NCI-H345 treated with DMSO at 0.1 percent for 48 hours (cell line): Measurements from ENCODE around the gene PHAX.
"Not testable (repeated sequence)": the region's sequence is repeated elsewhere in the genome, so short reads cannot be mapped to it uniquely, and the experiment has no call there.

ENCODE experiments used
- DNase-seq: peaks from one replicate; lab custom pipeline; 2025; ENCODE audit not compliant: unreplicated experiment; lab: John Stamatoyannopoulos, UW

PHAX gene, protein sequence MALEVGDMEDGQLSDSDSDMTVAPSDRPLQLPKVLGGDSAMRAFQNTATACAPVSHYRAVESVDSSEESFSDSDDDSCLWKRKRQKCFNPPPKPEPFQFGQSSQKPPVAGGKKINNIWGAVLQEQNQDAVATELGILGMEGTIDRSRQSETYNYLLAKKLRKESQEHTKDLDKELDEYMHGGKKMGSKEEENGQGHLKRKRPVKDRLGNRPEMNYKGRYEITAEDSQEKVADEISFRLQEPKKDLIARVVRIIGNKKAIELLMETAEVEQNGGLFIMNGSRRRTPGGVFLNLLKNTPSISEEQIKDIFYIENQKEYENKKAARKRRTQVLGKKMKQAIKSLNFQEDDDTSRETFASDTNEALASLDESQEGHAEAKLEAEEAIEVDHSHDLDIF

DNA sequence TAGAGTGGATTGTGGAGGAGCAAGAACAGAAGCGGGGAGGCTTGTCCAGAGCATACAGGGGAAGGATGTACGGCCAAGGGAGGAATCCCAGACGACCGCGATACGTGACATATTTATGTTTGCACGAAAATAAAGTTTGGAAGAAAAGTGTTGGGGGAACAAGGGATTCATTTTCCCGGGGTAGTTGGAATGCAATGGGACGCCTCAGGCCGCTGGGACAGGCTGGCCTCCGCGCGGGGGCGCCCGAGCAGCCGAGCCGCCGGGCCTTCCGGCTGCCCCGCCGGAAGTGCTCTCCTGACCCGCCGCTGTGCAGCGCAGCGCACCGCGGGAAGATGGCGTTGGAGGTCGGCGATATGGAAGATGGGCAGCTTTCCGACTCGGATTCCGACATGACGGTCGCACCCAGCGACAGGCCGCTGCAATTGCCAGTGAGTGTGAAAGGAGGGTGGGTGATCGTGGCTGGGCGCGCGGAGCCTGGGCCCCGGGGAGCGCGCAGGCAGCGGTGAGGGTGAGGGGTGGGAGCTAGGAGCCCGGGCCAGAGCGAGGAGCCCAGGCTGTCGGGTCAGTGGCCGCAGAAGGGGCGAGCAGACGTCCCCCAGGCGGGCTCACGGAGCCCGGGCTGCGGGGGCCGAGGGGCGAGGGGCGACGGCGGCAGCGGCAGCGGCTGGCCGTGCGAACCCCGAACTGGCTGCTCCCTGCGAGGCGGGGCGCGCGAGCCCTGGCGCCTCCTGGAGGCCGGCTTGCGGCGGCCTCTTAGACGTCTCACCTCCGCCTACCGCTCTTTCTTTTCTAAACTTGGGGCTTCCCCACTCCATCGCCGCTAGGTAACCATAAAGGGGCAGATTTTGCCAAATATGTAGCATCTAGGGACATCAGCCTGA, at the start of gene PHAX:
Gene PHAX (plus strand): TSS at position 317 of the 881 bp plus-strand sequence. CDS start 16 bp downstream, at position 333.
- DNase-seq, result peak; percentile 22

DNA sequence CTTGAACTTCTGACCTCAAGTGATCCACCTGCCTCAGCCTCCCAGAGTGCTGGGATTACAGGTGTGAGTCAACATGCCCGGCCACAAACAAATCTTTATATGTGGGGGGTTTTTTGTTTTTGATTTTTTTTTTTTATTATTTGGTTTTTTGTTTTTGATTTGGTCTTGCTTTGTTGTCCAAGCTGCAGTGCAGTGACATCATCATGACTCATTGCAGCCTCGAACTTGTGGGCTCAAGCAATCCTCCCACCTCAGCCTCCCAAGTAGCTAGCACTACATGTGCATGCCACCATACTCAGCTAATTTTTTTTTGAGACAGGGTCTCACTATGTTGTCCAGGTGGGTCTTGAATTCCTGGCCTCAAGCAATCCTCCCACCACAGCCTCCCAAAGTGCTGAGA, 48.1 kb upstream of the PHAX start:
- no peak for DNase-seq

DNA sequence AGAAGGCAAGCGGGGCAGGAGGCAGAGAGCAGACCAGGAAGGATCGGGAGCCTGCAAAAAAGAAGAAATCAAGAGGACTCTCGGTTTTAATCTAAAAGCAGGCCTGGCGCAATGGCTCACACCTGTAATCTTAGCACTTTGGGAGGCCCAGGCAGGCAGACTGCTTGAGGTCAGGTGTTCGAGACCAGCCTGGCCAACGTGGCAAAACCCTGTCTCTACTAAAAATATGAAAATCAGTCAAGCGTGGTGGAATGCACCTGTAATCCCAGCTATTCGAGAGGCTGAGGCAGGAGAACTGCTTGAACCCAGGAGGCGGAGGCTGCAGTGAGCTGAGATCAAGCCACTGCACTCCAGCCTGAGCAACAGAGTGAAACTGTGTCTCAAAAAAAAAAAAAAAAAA, 45.6 kb upstream of the PHAX start:
- not testable (repeated sequence) for DNase-seq

DNA sequence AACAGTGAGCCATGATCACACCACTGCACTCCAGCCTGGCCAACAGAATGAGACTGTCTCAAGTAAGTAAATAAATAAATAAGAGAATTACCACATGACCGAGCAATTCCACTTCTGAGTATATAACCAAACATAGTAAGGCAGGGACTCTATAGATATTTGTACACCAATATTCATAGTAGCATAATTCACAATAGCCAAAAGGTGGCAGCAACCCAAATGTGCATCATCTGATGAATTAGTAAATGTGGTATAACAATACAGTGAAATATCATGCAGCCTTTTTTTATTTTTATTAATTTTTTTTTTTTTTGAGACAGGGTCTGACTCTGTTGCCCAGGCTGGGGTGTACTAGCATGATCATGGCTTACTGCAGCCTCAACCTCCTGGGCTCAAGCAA, 38.8 kb upstream of the PHAX start:
- DNase-seq, result no peak

DNA sequence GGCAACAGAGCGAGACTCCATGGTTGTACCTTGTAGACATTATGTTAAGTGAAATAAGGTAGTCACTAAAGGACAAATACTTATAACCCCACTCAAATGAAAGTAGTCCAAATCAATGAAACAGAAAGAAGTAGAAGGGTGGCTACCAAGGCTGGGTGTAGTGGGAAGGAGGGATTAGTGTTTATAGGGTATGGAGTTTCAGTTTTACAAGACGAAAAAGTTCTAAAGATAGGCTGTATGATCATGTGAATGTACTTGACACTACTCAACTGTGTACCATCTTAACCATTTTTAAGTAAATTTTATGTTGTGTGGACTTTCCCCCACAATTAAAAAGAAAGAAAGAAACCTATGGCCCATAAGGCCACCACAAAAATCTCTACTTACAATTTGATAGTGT, 37.9 kb upstream of the PHAX start:
- no peak for DNase-seq

DNA sequence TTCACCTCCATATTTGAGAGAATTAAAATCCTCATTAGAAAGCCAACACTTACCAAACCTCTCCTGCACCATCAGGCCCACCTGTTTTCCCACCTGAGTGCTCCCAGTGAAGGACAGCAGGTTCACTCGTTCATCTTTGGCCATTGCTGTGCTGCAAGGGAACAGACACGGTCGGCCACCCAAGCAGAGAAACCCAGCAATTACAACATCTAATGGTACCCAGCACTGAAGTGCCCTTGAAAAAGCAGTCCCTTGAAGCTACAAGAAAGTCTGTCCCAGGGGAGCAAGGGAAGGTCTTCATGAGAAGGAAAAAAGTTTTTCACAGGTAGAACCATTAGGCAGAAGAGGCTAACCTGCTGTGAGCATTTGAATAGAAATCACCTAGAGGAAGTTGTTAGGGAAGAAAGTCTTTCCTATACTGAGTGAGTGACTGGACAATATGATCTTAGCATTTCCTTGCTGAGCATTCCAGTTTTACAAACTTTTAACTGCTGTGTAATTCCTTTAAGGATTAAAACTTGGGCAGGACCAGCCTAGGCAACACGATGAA, 32.5 kb upstream of the PHAX start:
- no peak for DNase-seq

DNA sequence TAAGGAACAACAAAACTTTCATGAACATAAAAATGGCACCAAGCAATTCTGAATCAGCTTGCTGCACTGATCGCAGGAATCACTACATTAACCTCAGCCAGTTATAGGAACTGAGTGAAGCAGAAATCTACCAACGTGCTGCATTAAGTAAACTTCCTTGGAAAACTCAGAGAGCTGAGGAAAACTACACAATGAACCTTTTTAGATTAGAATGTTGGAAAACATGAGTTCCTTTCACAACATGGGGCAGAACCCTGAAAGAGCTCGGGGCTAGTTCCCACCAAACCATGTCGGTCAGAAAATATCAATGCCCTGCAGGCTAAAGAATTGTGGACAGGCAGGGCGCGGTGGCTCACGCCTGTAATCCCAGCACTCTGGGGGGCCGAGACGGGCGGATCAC, 25.1 kb upstream of the PHAX start:
- DNase-seq, result no peak

DNA sequence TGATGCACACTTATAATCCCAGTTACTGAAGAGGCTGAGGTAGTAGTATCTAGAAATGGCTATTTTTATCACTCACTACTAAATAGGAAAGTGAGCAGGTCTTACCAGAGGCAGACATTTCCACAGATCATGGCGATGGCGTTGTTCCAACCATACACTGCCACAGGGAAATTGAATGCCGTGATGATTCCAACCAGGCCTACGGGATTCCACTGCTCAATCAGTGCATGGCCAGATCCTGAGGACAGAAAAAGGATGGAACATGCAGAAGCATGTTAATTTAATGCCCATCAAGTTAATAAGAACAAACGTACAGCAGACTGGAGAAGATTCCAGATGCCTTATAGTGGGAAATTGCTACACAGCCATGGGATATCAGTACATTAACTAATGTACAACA, 23.8 kb upstream of the PHAX start:
- DNase-seq, result no peak

DNA sequence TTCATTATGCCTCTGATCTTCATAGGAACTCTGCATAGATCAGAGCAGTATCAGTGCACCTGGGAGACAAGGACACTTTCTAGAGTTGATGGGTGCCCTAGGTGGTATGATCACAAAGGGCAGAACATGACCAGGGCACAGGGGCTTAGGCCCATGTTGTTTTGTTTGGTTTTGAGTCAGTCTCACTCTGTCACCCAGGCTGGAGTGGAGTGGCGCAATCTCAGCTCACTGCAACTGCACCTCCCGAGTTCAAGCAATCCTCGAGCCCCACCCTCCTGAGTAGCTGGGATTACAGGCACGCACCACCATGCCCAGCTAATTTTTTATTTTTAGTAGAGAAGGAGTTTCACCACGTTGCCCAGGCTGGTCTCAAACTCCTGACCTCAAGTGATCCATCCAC, 23.3 kb upstream of the PHAX start:
- DNase-seq, result no peak

DNA sequence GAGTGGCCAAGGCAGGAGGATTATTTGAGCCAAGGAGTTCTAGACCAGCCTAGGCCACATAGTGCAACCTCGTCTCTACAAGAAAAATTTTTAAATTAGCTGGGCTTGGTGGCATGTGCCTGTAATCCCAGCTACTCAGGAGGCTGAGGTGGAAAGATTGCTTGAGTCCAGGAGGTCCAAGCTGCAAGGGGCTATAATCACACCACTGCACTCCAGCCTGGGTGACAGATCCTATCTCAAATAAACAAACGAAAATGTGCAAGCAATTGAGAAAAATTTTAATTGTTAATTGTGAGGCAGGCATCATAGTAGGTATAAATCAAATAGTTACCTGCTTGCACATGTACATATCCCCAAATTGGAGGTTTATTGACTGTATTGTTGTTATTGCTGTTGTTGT, 21.0 kb upstream of the PHAX start:
- DNase-seq, result no peak

DNA sequence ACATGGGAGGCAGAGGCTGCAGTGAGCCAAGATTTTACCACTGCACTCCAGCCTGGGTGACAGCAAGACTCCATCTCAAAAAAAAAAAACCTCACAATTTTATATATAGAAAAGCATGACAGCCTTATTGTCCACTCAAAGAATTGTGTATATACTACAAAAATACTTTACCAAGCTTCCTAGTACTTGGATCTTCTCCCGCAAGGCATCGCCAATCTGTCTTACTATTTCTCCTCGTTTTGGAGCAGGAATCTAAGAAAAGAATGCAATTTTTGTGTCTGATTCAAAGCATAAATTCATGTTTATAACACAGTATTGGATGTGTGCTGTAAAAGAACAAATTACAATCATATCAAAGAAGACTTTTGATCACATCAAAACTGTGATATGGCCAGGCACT, 17.0 kb upstream of the PHAX start:
- no peak for DNase-seq

DNA sequence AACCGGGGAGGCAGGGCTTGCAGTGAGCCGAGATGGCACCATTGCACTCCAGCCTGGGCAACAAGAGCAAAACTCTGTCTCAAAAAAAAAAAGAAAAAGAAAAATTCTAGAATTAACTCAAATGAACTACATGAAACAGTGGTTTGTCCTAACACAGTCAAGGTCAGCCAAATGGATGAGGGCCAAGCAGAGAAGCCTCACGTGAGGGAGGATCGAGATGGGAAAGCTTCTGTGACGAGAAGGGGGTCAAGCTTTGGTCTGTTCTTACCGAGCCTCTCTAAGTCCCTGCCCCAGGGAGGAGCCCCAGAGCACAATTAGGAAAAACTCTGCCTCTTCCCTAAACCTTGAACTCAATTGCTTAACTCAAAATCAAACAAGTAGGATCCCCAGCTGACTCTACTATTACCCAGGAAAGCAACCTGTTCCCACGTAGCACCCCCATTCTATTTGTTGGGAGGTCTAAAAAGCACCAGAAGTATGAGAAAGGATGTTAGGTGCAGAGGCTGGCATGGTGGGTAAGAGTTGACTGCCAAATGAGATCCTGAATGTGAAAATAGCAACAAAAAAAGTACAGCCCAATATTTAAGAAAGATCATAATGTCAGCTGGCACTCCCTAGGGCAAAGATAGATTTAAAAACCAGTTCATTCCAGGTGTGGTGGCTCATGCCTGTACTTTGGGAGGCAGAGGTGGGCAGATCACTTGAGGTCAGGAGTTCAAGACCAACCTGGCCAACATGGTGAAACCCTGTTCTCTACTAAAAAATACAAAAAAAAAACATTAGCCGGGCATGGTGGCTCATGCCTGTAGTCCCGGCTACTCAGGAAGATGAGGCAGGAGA, 13.0 kb upstream of the PHAX start:
- DNase-seq, result no peak

DNA sequence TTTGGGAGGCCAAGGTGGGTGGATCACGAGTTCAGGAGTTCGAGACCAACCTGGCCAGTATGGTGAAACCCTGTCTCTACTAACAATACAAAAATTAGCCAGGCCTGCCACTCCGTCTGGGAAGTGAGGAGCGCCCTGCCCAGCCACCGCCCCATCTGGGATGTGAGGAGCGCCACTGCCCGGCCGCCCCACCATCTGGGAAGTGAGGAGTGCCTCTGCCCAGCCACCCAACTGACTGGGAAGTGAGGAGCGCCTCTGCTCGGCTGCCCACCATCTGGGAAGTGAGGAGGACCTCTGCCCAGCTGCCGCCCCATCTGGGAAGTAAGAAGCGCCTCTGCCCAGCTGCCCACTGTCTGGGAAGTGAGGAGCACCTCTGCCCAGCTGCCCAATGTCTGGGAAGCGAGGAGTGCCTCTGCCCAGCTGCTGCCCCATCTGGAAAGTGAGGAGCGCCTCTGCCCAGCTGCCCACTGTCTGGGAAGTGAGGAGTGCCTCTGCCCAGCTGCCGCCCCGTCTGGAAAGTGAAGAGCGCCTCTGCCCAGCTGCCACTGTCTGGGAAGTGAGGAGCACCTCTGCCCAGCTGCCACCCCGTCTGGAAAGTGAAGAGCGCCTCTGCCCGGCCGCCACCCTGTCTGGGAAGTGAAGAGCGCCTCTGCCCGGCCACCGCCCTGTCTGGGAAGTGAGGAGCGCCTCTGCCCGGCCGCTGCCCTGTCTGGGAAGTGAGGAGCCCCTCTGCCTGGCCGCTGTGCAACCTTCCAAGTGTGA, 11.0 kb upstream of the PHAX start:
- DNase-seq, result no peak

DNA sequence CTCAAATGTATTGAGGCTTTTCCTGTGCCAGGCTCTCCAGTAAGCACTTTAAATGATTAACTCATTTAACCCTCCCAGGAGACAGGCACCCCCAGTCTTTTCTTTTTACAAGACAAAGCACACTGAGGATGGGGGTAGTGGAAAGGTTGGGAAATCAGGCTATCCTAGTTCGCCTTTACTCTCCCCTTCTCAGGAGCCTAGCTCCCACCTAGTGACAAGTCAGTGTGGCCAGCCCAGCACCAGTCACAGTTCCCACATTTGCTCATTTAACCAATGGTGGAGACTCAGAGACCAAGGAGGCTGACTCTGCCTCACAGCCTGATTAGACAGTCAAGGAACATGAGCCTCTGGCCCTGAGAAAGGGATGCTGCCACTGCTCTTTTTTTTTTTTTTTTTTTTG, 9.2 kb upstream of the PHAX start:
- DNase-seq, result no peak

DNA sequence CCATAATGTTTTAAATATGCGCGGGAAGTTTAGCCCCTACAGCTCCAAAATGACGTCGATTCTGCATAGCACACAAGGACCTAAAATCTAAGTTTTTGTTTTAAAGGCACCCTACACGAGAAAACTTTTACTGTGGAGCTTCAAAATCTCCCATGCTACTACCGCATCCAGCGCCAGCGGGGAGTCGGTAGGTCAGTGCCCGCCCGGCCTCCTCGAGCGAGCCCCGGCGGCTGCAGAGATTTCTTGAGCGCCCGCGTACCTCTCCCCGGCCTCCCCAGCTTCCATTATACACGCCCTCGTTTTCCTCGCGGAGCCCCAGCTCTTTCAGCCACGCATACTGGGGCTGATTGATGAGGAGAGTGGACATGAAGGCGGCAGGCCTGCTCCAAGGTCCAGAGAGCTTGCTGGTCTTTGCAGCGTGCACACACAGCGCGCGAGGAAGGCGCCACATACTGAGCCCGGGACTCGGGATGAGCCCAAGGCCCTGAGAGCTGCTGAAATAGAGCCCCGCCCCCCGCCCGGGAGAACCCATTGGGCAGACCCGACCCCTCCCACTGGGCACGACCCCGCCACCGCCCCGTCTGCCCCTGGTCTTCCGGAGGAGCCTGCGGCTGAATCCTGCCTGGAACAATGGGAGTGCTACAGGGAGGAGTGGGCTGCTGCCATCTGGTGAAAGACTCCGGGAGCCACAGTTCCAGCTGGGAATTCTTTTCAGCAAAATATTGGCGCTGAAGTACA, 5.8 kb upstream of the PHAX start, which contains the start of gene ALDH7A1:
Gene ALDH7A1 (minus strand): TSS at position 472 of the 738 bp plus-strand sequence. CDS start 21 bp downstream, at position 451.
- DNase-seq, result peak; percentile 82

DNA sequence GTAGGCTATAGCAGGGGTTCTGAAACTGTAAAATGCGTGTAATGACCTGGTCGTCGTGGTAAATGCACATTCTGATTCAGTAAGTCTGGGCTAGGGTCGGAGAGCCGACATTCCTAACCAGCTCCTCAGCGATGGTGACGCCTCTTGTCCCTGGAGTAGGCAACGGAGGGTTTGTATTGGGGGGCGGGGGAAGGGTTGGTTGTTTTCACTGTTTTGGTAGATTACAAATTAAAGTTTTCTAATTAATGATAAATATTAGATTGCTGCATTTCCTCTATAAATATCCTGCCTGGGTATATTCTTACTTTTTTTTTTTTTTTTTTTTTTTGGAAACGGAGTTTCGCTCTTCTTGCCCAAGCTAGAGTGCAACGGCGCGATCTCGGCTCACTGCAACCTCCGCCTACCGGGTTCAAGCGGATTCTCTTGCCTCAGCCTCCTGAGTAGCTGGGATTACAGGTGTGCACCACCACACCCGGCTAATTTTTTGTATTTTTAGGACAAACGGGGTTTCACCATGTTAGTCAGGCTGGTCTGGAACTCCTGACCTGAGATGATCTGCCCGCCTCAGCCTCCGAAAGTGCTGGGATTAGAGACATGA, 5.2 kb upstream of the PHAX start:
- DNase-seq, result no peak

DNA sequence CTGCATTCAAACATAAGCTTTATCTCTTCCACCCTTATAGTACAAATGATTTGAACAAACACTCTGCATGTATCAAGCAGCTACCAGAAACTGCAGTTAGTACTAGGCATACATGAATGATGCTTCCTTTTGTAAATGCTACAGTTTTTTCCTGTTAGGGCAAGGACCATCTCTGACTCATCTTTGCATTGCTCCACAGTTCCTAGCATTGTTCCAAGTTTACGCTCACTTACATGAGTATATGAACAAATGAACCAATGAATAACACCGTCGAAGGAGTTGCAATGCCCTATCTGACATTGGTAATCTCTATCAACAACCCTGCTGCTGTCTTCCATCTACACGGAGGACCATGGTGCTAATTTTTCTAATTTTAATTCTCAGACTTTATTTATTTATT, 3.6 kb upstream of the PHAX start:
- no peak for DNase-seq

DNA sequence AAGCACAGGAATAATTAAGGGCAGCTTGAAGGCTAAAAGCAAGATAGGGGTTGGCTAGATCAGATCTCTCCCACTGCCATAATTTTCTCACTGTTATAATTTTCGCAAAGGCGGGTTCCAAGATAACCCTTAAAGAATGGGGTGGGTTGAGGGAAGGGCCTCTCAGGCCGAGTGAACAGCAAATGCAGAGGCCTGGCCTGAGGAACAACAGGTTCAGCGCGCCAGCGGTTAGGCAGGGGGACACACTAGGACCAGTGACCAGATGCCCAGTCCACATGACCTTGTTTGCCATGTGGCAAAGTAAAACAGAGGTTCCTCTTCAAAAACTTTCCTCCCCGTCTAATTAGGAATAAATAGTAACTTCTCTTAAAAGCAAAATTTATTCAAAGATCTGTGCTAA, 1.2 kb upstream of the PHAX start:
- no peak for DNase-seq

DNA sequence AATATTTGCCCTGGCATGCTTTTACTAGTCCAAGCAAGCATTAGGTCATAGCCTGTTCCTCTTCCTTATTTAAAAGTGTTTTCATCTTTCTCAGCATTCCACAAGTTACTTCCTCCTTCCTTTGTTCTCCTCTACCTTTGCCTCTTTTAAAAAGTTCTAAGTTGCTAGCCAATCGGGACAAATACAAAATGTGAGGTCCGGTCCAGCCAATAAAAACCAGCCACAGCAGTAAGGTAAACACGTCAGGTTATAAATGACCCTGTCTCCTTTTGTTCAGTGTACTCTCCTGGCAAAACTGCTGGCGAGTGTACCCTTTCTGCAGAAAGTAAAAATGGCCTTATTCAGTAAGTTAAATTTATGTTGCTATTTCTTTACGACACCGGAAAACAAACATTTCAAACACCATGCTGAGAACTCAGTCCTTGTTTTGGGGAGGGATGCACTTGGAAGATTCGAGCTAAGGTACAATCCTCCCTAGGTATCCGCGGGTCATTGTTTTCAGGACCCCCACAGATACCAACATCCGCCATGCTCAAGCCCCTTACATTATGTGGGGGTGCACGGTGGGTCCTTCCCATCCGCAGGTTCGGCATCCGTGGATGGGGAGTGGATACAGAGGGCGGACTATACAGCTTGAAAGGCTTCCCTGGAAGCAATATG, 646 bp upstream of the PHAX start:
- not testable (repeated sequence) for DNase-seq
